Measurements from ENCODE around the gene IFNB1. TPM values are rescaled to one million over a fixed set of nuclear protein-coding genes. Genes with fewer than 3 reads are reported as not detected.

IFNB1 gene
- total RNA-seq, 1 donor from 2014 or later, result not detected

DNA sequence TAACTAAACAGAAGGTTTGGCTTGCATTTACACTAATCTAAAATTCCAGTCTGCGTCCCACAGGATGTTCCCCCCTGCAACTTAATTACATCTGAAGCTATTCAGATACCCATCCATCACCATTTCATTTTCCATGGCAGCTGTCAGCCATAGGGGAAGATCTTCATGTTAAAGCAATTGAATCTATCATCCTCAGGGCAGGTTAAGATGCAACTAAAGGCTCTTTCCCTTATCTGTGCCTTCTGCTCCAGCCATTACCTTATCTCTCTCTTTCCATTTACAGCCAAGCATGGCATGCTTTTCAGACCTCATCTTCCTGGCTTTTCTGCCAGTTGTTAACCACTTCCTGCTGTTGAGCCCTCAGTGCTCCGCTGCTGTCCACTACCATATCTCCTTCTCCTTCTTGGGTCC is 30.5 kb downstream of the IFNB1 start:
- intact Hi-C loops (cut with DNase I), result no loop called here
- Histone ChIP-seq H3K36me3 (no peaks in the 10 kb centered on the region), H3K27ac (no peak overlapping the region), H3K4me3 (no peak overlapping the region), H3K9me3 (no peaks in the 10 kb centered on the region), H3K4me1 (no peaks in the 10 kb centered on the region), H3K27me3 (no peaks in the 10 kb centered on the region)
- TF ChIP-seq POLR2A (IDR thresholded peaks at IDR 0.05) (no peak), POLR2AphosphoS5 (IDR thresholded peaks at IDR 0.05; ENCODE audit: insufficient read depth in 1 of 2, low read depth in 1 of 2) (no peak)
- TF ChIP-seq, protein P1, sequence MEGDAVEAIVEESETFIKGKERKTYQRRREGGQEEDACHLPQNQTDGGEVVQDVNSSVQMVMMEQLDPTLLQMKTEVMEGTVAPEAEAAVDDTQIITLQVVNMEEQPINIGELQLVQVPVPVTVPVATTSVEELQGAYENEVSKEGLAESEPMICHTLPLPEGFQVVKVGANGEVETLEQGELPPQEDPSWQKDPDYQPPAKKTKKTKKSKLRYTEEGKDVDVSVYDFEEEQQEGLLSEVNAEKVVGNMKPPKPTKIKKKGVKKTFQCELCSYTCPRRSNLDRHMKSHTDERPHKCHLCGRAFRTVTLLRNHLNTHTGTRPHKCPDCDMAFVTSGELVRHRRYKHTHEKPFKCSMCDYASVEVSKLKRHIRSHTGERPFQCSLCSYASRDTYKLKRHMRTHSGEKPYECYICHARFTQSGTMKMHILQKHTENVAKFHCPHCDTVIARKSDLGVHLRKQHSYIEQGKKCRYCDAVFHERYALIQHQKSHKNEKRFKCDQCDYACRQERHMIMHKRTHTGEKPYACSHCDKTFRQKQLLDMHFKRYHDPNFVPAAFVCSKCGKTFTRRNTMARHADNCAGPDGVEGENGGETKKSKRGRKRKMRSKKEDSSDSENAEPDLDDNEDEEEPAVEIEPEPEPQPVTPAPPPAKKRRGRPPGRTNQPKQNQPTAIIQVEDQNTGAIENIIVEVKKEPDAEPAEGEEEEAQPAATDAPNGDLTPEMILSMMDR (IDR thresholded peaks at IDR 0.05), result no peak
- DNase-seq (ENCODE audit: extremely low spot score in 2 of 2), result no peak

DNA sequence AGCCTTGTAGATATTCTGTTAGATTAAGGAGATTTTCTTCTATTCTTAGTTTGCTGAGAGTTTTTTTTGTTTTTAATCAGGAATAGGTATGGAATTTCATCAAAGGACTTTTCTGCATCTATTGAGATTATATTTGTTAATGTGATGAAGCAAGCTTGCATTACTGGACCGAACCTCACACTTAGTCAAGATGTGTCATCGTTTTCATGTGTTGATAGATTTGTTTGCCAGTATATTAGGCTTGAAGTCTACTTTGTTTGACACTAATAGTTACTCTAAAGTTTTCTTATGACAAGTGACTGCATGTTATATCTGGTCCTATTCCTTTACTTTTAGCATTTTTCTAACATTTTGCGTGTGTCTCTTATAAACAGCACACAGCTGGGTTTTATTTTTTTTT is 33.9 kb downstream of the IFNB1 start:
- no peaks in the 10 kb centered on the region for H3K36me3 ChIP-seq
- TF ChIP-seq POLR2A (IDR thresholded peaks at IDR 0.05) (no peak), POLR2AphosphoS5 (IDR thresholded peaks at IDR 0.05; ENCODE audit: insufficient read depth in 1 of 2, low read depth in 1 of 2) (no peak)
- TF ChIP-seq, protein P1 (IDR thresholded peaks at IDR 0.05), result no peak
- H3K27me3 ChIP-seq, result no peaks in the 10 kb centered on the region
- no peaks in the 10 kb centered on the region for H3K4me1 ChIP-seq
- intact Hi-C loops (cut with DNase I), result no loop called here
- no peaks in the 10 kb centered on the region for H3K9me3 ChIP-seq
- H3K27ac ChIP-seq, result no peak overlapping the region
- H3K4me3 ChIP-seq, result no peak overlapping the region
- no peak for DNase-seq (ENCODE audit: extremely low spot score in 2 of 2)

DNA sequence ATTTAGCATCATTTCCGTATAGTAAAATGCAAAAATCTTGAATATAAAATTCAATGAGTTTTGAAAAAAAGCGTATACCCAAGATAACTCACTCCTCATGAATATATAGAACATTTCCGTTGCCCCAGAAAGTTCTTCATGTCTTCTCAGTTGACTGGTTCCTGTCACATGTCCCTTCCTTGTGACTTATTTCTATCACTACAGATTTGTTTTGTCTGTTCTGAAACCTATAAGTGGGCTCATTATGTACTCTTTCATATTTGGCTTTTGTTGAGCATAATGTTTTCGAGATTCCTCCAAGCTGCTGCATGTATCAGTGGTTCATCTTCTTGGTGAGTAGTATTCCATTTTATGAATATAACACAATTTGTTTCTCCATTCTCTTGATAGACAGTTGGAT is 35.3 kb downstream of the IFNB1 start:
- TF ChIP-seq POLR2A (IDR thresholded peaks at IDR 0.05) (no peak), POLR2AphosphoS5 (IDR thresholded peaks at IDR 0.05; ENCODE audit: insufficient read depth in 1 of 2, low read depth in 1 of 2) (no peak)
- TF ChIP-seq, protein P1 (IDR thresholded peaks at IDR 0.05), result no peak
- H3K36me3 ChIP-seq, result no peaks in the 10 kb centered on the region
- intact Hi-C loops (cut with DNase I), result no loop called here
- no peak overlapping the region for H3K27ac ChIP-seq
- H3K4me3 ChIP-seq, result no peak overlapping the region
- DNase-seq (ENCODE audit: extremely low spot score in 2 of 2), result no peak
- H3K9me3 ChIP-seq, result no peaks in the 10 kb centered on the region
- H3K27me3 ChIP-seq, result no peaks in the 10 kb centered on the region
- H3K4me1 ChIP-seq, result no peaks in the 10 kb centered on the region

DNA sequence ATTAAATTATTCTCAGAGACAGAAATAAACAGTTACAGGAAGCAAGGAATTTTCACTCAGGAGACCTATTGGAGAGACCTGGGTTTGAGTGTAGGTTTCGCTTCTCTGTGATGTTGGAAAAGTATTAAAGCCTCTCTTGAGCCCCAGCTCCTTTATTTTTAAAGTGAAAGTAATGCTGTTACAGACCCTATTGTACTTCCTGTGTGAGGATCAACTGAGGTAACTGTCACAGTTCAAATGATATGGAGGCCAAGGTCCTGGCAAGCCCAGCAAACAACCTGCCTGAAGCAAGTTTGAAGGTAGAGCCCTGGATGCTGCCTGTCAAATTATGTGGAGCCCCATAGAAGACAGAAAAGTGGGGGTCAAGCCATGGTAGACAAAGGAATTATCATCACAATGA is 38.4 kb downstream of the IFNB1 start:
- TF ChIP-seq, protein P1 (IDR thresholded peaks at IDR 0.05), result no peak
- TF ChIP-seq POLR2AphosphoS5 (IDR thresholded peaks at IDR 0.05; ENCODE audit: insufficient read depth in 1 of 2, low read depth in 1 of 2) (no peak), POLR2A (IDR thresholded peaks at IDR 0.05) (no peak)
- no peaks in the 10 kb centered on the region for H3K36me3 ChIP-seq
- DNase-seq (ENCODE audit: extremely low spot score in 2 of 2), result no peak
- no peaks in the 10 kb centered on the region for H3K27me3 ChIP-seq
- no peaks in the 10 kb centered on the region for H3K4me1 ChIP-seq
- intact Hi-C loops (cut with DNase I), result no loop called here
- H3K9me3 ChIP-seq, result no peaks in the 10 kb centered on the region
- H3K27ac ChIP-seq, result no peak overlapping the region
- H3K4me3 ChIP-seq, result no peak overlapping the region

DNA sequence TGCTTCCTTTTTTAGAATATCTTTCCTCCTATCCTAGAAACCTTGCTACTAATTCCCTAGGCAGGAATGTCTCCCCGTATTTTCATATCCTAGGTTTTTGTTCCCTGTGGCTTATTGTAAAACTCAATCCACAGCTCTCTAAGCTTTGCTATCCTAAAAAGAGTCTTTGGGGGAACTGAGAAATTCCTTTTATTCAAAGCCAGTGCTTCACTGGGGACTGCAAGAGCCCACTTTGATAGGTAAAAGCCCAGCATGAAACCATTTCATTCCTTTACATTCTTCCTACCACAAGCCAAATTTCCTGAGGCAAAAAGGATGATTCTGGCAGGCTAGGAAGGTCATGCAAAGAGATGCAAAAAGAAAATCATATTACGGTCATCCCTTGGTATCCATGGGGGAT is 40.5 kb downstream of the IFNB1 start:
- Histone ChIP-seq H3K4me1 (no peaks in the 10 kb centered on the region), H3K9me3 (no peaks in the 10 kb centered on the region), H3K36me3 (no peaks in the 10 kb centered on the region), H3K4me3 (no peak overlapping the region), H3K27me3 (no peaks in the 10 kb centered on the region), H3K27ac (no peak overlapping the region)
- intact Hi-C loops (cut with DNase I), result no loop called here
- DNase-seq (ENCODE audit: extremely low spot score in 2 of 2), result no peak
- TF ChIP-seq, protein P1 (IDR thresholded peaks at IDR 0.05), result no peak
- no peak for TF ChIP-seq POLR2AphosphoS5 (IDR thresholded peaks at IDR 0.05; ENCODE audit: insufficient read depth in 1 of 2, low read depth in 1 of 2)
- no peak for TF ChIP-seq POLR2A (IDR thresholded peaks at IDR 0.05)
